Nephron progenitor cell (in vitro differentiated cells): ENCODE data around the gene ADIPOR1.
"Not testable (repeated sequence)": the region's sequence is repeated elsewhere in the genome, so short reads cannot be mapped to it uniquely, and the experiment has no call there.

ENCODE experiments used
- DNase-seq: peaks from one replicate; pipeline ENCODE4 v3.0.0; 2021
- H3K27ac Mint-ChIP-seq: 2 replicates; pipeline ENCODE4 v1.8.0; 2021; ENCODE audit warnings: mild to moderate bottlenecking, moderate library complexity, mixed read lengths
- H3K27me3 Mint-ChIP-seq: 2 replicates; pipeline ENCODE4 v1.8.0; 2021; ENCODE audit warnings: mild to moderate bottlenecking, low read depth, mixed read lengths; ENCODE audit not compliant: poor library complexity
- H3K36me3 Mint-ChIP-seq: 2 replicates; pipeline ENCODE4 v1.8.0; 2021; ENCODE audit warnings: low read depth, mixed read lengths
- H3K4me1 Mint-ChIP-seq: 2 replicates; pipeline ENCODE4 v1.8.0; 2021; ENCODE audit warnings: mixed read lengths
- H3K4me3 Mint-ChIP-seq: 2 replicates; pipeline ENCODE4 v1.8.0; 2021; ENCODE audit warnings: mild to moderate bottlenecking, moderate library complexity, mixed read lengths
- H3K9me3 Mint-ChIP-seq: 2 replicates; pipeline ENCODE4 v1.8.0; 2021; ENCODE audit warnings: mild to moderate bottlenecking, moderate library complexity, mixed read lengths
- CTCF ChIP-seq: fragments of 200-600 bp; sonication (generic); IDR thresholded peaks from 2 replicates; pipeline ENCODE4 v1.5.0; 2021; ENCODE audit warnings: antibody characterized with exemption

The ADIPOR1 gene

GRCh38 chr1:202987922-202988583 lies 29.9 kb upstream of the ADIPOR1 start:
- peaks cover 16% of the 10 kb centered on the region for H3K4me1 Mint-ChIP-seq
- H3K4me3 Mint-ChIP-seq = peak overlapping the region; percentile 11
- no peaks in the 10 kb centered on the region for H3K36me3 Mint-ChIP-seq
- DNase-seq = no peak
- H3K27me3 Mint-ChIP-seq = peaks cover 41% of the 10 kb centered on the region
- TF ChIP-seq CTCF = no peak
- no peak overlapping the region for H3K27ac Mint-ChIP-seq
- peaks cover 3% of the 10 kb centered on the region for H3K9me3 Mint-ChIP-seq

- Mint-ChIP-seq H3K27me3 (peaks cover 41% of the 10 kb centered on the region), H3K9me3 (peaks cover 3% of the 10 kb centered on the region), H3K4me3 (peak overlapping the region; percentile 43), H3K4me1 (peaks cover 16% of the 10 kb centered on the region), H3K27ac (no peak overlapping the region), H3K36me3 (no peaks in the 10 kb centered on the region)
- DNase-seq = no peak
- no peak for TF ChIP-seq CTCF
Measured at GRCh38 chr1:202987255-202987654, 29.1 kb upstream of the ADIPOR1 start.

- H3K36me3 Mint-ChIP-seq, DNase-seq, H3K27ac Mint-ChIP-seq, H3K9me3 Mint-ChIP-seq, H3K4me3 Mint-ChIP-seq: not testable (repeated sequence)
- H3K4me1 Mint-ChIP-seq = peaks cover 16% of the 10 kb centered on the region
- H3K27me3 Mint-ChIP-seq = peaks cover 35% of the 10 kb centered on the region
Measured at GRCh38 chr1:202986120-202986519, 28.0 kb upstream of the ADIPOR1 start.

- no peak for DNase-seq
- Mint-ChIP-seq H3K9me3 (no peaks in the 10 kb centered on the region), H3K27ac (no peak overlapping the region), H3K4me1 (peaks cover 10% of the 10 kb centered on the region), H3K4me3 (no peak overlapping the region), H3K36me3 (no peaks in the 10 kb centered on the region), H3K27me3 (peaks cover 48% of the 10 kb centered on the region)
- TF ChIP-seq CTCF = no peak
Measured at GRCh38 chr1:202982715-202983430, 24.8 kb upstream of the ADIPOR1 start.

- H3K4me3 Mint-ChIP-seq = no peak overlapping the region
- DNase-seq = no peak
- no peaks in the 10 kb centered on the region for H3K36me3 Mint-ChIP-seq
- no peaks in the 10 kb centered on the region for H3K9me3 Mint-ChIP-seq
- peaks cover 3% of the 10 kb centered on the region for H3K4me1 Mint-ChIP-seq
- TF ChIP-seq CTCF = no peak
- no peak overlapping the region for H3K27ac Mint-ChIP-seq
- H3K27me3 Mint-ChIP-seq = peaks cover 58% of the 10 kb centered on the region
Measured at GRCh38 chr1:202981939-202982338, 23.8 kb upstream of the ADIPOR1 start.

GRCh38 chr1:202979459-202979858 lies 21.3 kb upstream of the ADIPOR1 start:
- Mint-ChIP-seq H3K27ac (no peak overlapping the region), H3K4me3 (no peak overlapping the region), H3K36me3 (no peaks in the 10 kb centered on the region), H3K4me1 (no peaks in the 10 kb centered on the region), H3K9me3 (no peaks in the 10 kb centered on the region), H3K27me3 (peaks cover 67% of the 10 kb centered on the region)
- DNase-seq = no peak
- no peak for TF ChIP-seq CTCF
